ENCODE data around the gene FGF14.

Gene FGF14

DNA sequence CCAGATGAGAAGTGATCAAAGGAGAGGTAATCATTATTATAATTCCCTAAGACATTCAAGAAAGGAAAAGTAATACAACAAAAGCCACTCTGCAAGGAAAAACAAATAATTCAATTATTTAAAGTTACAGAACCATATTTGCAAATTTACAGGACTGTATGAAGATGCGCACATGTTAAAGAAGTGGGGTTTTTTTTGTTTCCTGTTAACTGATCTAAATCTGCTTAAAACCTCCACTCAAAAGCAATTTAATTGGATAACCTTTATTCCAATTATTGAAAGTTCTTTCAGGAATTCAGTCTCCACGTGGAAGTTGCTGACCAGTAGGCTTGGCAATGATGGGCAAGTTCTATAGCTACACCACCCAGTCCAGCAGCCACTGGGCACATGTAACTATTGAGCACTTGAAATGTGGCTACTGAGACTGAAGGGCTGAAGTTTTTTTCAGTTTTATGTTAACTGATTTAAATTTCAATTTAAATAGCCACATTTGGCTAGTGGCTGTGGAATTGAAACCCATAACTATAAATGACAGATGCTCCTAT, 232.3 kb downstream of the FGF14 start:
- DNase-seq (ENCODE audit: low read depth) = no peak
- TF ChIP-seq, protein P1, sequence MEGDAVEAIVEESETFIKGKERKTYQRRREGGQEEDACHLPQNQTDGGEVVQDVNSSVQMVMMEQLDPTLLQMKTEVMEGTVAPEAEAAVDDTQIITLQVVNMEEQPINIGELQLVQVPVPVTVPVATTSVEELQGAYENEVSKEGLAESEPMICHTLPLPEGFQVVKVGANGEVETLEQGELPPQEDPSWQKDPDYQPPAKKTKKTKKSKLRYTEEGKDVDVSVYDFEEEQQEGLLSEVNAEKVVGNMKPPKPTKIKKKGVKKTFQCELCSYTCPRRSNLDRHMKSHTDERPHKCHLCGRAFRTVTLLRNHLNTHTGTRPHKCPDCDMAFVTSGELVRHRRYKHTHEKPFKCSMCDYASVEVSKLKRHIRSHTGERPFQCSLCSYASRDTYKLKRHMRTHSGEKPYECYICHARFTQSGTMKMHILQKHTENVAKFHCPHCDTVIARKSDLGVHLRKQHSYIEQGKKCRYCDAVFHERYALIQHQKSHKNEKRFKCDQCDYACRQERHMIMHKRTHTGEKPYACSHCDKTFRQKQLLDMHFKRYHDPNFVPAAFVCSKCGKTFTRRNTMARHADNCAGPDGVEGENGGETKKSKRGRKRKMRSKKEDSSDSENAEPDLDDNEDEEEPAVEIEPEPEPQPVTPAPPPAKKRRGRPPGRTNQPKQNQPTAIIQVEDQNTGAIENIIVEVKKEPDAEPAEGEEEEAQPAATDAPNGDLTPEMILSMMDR (IDR thresholded peaks at IDR 0.05; ENCODE audit: low read depth, low read length, missing control alignments) = no peak
- H3K4me3 ChIP-seq (ENCODE audit: low read depth, low read length) = no peak overlapping the region

DNA sequence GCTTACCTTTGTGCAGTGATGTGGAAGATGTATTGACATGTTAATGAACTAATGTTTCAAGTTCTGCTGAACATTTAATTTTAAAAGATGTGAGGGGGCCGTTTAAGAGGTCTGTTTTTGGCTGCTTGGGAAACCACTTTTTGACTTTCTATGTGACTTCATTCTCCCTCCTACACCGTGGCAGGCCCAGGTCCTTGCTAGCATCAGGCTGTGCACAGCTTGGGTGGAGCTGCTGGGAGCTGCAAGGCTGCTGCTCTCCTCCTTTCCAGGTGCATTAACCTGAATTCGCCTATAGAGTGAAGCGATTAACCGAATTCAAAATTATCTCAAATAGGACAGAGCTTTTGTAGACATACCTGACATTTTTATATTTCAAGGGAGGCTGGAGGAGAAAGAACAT, 249.1 kb downstream of the FGF14 start:
- H3K4me3 ChIP-seq (ENCODE audit: low read depth, low read length) = no peak overlapping the region
- no peak for DNase-seq (ENCODE audit: low read depth)
- TF ChIP-seq, protein P1 (IDR thresholded peaks at IDR 0.05; ENCODE audit: low read depth, low read length, missing control alignments) = no peak

DNA sequence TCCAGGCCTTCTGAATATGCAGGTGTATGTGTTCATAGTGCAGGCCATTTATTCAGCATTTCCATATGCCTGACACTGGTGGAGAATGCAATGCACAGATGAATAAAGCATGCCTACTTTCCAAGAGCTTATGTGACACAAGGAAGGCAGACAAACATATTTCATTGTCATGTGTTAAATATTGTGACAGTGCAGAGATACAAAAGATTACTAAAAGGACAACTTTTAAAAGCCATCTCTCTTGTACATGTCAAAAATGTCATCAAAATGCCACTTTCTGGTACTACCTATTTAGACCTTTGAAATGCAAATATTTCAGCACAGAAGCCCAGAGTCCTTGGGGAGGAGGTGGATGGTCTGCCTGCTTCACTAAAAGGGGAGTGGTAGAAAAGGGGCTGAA, 254.5 kb downstream of the FGF14 start:
- DNase-seq (ENCODE audit: low read depth) = no peak
- TF ChIP-seq, protein P1 (IDR thresholded peaks at IDR 0.05; ENCODE audit: low read depth, low read length, missing control alignments) = no peak
- H3K4me3 ChIP-seq (ENCODE audit: low read depth, low read length) = no peak overlapping the region

DNA sequence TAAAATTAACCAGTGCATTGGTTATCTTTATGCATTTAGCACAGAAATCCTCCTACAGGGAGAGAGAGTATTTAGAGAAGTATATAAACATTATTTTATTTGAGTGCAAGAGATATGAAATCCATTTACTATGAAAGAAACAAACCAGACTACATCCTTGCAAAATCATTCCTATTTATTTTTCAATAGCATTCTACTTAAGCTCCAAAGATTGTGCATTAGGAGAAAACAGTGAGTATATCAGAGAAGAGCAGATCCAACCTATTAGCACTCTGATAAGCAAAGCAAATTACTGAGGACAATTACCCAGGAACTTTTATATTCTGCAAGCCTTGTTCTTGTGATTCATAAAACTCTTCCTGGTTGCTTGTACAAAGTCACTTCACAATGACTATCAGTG, 256.1 kb downstream of the FGF14 start:
- H3K4me3 ChIP-seq (ENCODE audit: low read depth, low read length) = no peak overlapping the region
- DNase-seq (ENCODE audit: low read depth) = no peak
- TF ChIP-seq, protein P1 (IDR thresholded peaks at IDR 0.05; ENCODE audit: low read depth, low read length, missing control alignments) = no peak

DNA sequence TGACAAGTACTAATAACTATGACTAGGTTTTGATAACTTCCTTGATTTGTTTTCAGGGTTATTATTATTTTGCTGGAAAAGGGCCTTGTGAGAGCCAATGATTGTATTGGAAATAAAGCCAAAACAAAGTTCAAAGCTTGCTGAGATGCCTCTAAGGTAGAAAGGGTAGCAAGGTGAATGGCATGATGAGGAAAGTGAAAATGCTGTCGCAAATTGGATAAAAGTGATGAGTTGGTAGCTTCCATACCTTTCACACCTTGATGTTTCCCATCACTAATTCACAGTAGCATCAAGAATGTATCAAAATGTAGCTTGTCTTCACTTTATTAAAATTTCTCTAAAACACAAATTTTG, 259.4 kb downstream of the FGF14 start:
- no peak overlapping the region for H3K4me3 ChIP-seq (ENCODE audit: low read depth, low read length)
- TF ChIP-seq, protein P1 (IDR thresholded peaks at IDR 0.05; ENCODE audit: low read depth, low read length, missing control alignments) = no peak

DNA sequence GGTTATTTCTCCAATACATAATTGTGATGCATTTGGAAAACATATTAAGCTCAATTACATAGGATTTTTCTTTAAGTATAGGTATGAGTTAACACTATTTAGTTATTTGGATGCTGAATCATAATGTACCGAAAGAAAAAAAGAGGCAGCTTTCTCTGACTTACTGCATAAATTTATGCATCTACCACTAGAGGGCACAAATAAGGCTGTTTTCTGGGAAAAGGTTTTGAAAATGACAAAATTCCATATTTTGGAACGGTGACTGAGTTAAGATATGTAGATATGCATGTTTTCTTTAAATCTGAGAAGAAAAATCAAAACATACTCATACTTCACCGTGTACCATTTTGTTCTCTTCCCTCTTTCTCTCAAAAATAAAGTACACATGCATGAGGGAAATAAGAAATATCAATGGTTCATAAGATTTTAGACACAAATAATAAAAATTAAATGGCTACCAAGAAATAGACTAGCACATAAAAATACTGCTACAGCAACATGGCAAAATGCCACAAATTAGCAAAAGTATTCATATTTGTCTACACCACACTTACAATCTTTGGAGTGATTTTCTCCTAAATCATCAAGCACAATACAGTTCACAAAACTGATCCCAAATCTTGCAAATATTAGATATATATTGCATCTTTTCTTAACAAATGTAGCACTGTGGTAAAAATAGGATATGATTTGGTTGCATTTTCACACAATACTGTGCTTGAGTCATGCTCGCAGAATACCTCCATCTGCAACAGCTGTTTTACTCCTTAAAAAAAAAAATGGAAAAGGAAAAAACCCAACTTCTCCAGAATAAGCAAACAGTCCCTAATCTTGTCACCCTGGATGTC, 260.0 kb downstream of the FGF14 start:
- TF ChIP-seq, protein P1 (IDR thresholded peaks at IDR 0.05; ENCODE audit: low read depth, low read length, missing control alignments) = peak; percentile 61
- DNase-seq (ENCODE audit: low read depth) = no peak
- H3K4me3 ChIP-seq (ENCODE audit: low read depth, low read length) = no peak overlapping the region

More for the DNA sequence above, 259.4 kb downstream of the FGF14 start:
- no peak for DNase-seq (ENCODE audit: low read depth)

DNA sequence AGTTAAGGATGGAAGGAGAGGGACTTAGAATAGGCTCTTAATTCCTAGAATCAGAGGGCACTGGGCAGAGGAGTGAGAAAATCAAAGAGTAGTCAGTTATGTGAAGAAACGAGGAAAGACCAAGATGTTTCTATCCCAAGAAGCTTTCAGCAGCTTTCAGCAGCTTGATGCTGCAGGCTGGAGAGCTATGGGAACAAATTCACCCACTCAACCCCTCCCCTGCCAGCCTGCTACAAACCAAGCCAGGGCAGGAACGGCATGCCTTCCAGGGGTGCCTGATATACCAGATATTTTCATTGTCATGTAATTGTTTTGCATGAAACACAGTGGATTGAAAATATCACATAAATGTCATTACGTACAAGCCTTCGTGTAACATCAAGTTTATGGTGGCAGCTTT, 262.2 kb downstream of the FGF14 start:
- no peak for DNase-seq (ENCODE audit: low read depth)
- TF ChIP-seq, protein P1 (IDR thresholded peaks at IDR 0.05; ENCODE audit: low read depth, low read length, missing control alignments) = no peak
- H3K4me3 ChIP-seq (ENCODE audit: low read depth, low read length) = no peak overlapping the region
